ENCODE results near the gene SEL1L2.

SEL1L2 gene

GRCh38 chr20:13930281-13930680 is 60.1 kb downstream of the SEL1L2 start:
- H3K4me3 ChIP-seq (ENCODE audit: low read depth, low read length) = no peak overlapping the region

- no peak overlapping the region for H3K4me3 ChIP-seq (ENCODE audit: low read depth, low read length)
Observed at GRCh38 chr20:13929836-13930235, 60.6 kb downstream of the SEL1L2 start.

DNA sequence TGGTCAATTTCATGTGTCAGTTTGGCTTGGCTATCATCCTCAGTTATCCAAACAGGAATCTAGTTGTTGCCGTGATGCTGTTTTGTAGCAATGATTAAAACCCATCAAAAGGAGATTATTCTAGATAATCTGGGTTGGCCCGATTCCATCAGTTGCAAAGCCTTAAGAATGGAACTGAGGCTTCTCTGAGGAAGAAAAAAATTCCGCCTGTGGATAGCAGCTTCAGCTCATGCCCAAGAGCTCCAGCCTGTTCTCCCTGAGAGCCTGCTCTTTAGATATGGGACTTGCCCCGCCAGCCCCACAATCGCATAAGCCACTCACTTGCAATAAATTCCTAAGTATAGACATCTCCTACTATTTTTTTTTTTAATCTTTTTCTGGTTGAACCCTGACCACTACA is 61.5 kb downstream of the SEL1L2 start:
- H3K4me3 ChIP-seq (ENCODE audit: low read depth, low read length) = no peak overlapping the region

DNA sequence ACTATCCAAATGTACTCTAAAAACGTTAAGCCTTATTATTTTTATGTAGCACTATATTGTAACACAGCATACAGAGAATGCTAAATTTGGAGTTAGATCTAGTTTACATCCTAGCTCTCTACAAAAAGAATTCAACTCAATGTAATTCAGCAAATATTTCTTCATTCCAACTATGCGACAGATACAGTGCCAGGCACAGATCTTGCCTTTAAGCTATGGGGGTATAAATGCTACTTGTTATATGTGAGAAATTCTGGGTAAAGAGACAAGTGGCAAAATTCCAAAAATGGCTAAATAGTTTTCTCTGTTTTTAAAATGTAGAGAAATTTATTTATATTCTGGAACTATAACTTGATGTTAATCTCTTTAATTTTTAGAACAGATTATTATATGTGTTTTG is 63.2 kb downstream of the SEL1L2 start:
- no peak overlapping the region for H3K4me3 ChIP-seq (ENCODE audit: low read depth, low read length)

GRCh38 chr20:13922241-13922640 is 68.2 kb downstream of the SEL1L2 start:
- no peak overlapping the region for H3K4me3 ChIP-seq (ENCODE audit: low read depth, low read length)

DNA sequence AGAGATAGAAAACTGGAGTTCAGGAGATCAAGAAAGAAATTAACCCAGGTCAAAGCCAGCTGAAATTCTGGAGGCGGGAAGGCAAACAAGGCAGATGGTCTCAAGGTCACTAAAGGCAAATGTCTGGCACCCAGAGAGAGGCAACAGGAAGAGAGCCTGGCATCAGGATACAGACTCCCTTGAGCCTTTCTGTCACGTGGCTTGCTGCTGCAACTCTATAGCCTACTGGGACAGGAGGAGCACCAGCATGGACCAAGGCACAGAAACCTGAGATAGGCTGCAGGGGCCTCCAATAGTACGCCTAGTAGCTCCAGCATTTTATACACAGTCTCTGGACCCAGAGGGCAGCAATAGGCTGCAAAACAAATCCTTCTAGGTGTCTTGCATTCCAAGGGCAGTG is 75.1 kb downstream of the SEL1L2 start:
- H3K4me3 ChIP-seq (ENCODE audit: low read depth, low read length) = no peak overlapping the region

GRCh38 chr20:13913572-13913971 is 76.8 kb downstream of the SEL1L2 start:
- no peak overlapping the region for H3K4me3 ChIP-seq (ENCODE audit: low read depth, low read length)

GRCh38 chr20:13913131-13913530 is 77.3 kb downstream of the SEL1L2 start:
- H3K4me3 ChIP-seq (ENCODE audit: low read depth, low read length) = no peak overlapping the region

DNA sequence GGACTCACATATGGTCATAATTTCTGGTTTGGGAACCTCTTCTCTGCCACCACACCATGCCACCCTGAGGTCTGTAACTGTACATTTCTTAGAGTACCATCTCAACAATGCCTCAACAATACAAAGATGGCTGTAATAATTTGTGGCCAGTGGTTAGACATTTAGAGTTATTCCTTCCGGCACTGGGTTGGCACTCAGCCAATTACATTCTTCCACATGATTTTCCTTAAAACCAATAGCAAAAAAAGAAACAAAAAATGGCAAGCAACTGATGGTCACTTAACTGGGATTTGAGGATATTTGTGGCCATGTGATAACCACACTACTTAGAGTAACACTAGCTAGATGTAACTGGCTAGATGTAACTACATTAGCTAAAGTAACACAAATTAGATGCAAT is 79.9 kb downstream of the SEL1L2 start:
- H3K4me3 ChIP-seq (ENCODE audit: low read depth, low read length) = no peak overlapping the region

GRCh38 chr20:13909067-13909466 is 81.3 kb downstream of the SEL1L2 start:
- H3K4me3 ChIP-seq (ENCODE audit: low read depth, low read length) = no peak overlapping the region

GRCh38 chr20:13904766-13905165 is 85.6 kb downstream of the SEL1L2 start:
- no peak overlapping the region for H3K4me3 ChIP-seq (ENCODE audit: low read depth, low read length)

GRCh38 chr20:13900496-13900895 is 89.9 kb downstream of the SEL1L2 start:
- H3K4me3 ChIP-seq (ENCODE audit: low read depth, low read length) = no peak overlapping the region

GRCh38 chr20:13898012-13898612 is 92.3 kb downstream of the SEL1L2 start:
- no peak overlapping the region for H3K4me3 ChIP-seq (ENCODE audit: low read depth, low read length)

GRCh38 chr20:13891575-13891974 is 98.8 kb downstream of the SEL1L2 start:
- H3K4me3 ChIP-seq (ENCODE audit: low read depth, low read length) = no peak overlapping the region

- no peak overlapping the region for H3K4me3 ChIP-seq (ENCODE audit: low read depth, low read length)
Observed at GRCh38 chr20:13884803-13885202, 105.6 kb downstream of the SEL1L2 start.

DNA sequence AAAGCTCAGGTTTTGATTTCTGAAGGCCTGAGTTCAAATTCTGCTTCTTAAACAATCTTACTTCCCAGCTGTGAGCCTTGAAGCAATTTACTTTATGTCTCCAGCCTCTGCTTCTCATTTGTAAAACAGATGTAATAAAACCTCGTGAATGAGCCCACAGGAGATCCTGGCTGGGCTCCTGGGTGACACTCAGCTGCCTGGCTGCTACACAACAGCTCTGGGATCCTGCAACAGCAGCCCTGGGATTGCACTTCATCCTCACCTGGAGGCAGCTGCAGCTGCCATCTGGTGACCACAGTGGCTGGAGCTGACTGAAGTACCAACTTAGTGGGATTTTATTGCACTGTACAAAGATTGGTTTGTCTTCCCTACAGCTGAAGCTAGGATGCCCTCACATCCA is 107.0 kb downstream of the SEL1L2 start:
- H3K4me3 ChIP-seq (ENCODE audit: low read depth, low read length) = no peak overlapping the region

- H3K4me3 ChIP-seq (ENCODE audit: low read depth, low read length) = no peak overlapping the region
Observed at GRCh38 chr20:13878566-13878965, 111.8 kb downstream of the SEL1L2 start.

DNA sequence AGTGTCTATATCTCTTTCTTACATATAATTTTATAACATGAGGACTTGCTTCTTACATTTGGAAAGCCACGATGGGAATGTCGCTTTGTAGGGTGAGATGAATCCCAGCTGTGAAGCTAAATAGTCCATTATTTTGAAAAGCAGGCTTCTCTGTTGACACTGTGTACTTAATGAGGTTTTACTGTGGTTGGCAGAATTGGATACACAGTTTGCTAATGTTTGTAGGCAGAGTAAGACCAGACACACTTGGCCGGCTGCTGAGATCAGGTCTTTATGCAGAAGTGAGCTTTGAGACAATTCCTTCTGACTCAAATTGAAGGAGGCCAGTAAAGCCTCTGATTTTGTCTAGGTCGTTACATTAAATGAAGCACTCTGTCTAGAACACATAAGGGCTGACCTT is 112.6 kb downstream of the SEL1L2 start:
- no peak overlapping the region for H3K4me3 ChIP-seq (ENCODE audit: low read depth, low read length)

- no peak overlapping the region for H3K4me3 ChIP-seq (ENCODE audit: low read depth, low read length)
Observed at GRCh38 chr20:13875265-13875811, 115.1 kb downstream of the SEL1L2 start.

GRCh38 chr20:13874394-13875157 is 115.8 kb downstream of the SEL1L2 start:
- no peak overlapping the region for H3K4me3 ChIP-seq (ENCODE audit: low read depth, low read length)

GRCh38 chr20:13873831-13874230 is 116.6 kb downstream of the SEL1L2 start:
- no peak overlapping the region for H3K4me3 ChIP-seq (ENCODE audit: low read depth, low read length)

- no peak overlapping the region for H3K4me3 ChIP-seq (ENCODE audit: low read depth, low read length)
Observed at GRCh38 chr20:13870170-13870748, 120.2 kb downstream of the SEL1L2 start.

Data from iPS-11a (cell line).